ENCODE measurements around the gene KCNIP1. TPM values are rescaled to one million over a fixed set of nuclear protein-coding genes. Genes with fewer than 3 reads are reported as not detected.

The KCNIP1 gene
- total RNA-seq, 3 donors from 2014 or later (not counting 1 experiment from before 2014, with no cell fraction given): not detected

DNA sequence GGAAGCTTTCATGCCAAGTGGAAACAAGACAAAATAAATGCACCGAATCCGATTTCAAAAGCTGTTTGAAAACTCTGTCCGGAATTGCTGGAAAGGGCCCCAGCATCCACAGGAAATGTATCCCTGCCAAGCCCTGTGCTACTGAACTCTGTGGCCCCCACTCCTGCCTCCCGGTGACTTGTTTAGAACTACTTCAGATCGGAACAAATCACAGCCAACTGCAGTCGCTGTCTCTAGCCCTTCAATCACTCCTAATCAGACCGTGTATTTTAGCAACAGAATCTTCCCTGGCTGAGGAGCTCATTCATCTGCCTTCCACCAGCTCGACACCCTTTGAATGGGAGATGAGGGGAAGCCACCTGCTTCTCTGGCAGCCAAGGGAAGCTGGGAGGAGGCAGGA is 94.1 kb downstream of the KCNIP1 start:
- Mint-ChIP-seq H3K4me1 (peaks cover 0 to 9% of the 10 kb centered on the region in 2 donors), H3K36me3 (no peaks in the 10 kb centered on the region), H3K4me3 (no peak overlapping the region), H3K27me3 (ENCODE audit: low read depth in 2 of 2) (no peaks in the 10 kb centered on the region), H3K9me3 (no peaks in the 10 kb centered on the region), H3K27ac (no peak overlapping the region)
- Histone ChIP-seq H3K4me1 (ENCODE audit: control insufficient read depth, insufficient read depth, low read length) (no peaks in the 10 kb centered on the region), H3K27me3 (ENCODE audit: control insufficient read depth, insufficient read depth, low read length) (no peaks in the 10 kb centered on the region), H3K4me3 (ENCODE audit: low read length) (no peak overlapping the region), H3K36me3 (ENCODE audit: control insufficient read depth, insufficient read depth, low read length) (no peaks in the 10 kb centered on the region), H3K27ac (ENCODE audit: low read length) (no peak overlapping the region), H3K9me3 (ENCODE audit: control insufficient read depth, insufficient read depth, low read length) (no peaks in the 10 kb centered on the region)
- ATAC-seq (no peak), DNase-seq (no peak)
- WGBS (ENCODE audit: insufficient coverage): 93% methylated on average over 8 of the region's 8 CpGs
- intact Hi-C loops (cut with micrococcal nuclease): no loop called here
- TF ChIP-seq, protein P1, sequence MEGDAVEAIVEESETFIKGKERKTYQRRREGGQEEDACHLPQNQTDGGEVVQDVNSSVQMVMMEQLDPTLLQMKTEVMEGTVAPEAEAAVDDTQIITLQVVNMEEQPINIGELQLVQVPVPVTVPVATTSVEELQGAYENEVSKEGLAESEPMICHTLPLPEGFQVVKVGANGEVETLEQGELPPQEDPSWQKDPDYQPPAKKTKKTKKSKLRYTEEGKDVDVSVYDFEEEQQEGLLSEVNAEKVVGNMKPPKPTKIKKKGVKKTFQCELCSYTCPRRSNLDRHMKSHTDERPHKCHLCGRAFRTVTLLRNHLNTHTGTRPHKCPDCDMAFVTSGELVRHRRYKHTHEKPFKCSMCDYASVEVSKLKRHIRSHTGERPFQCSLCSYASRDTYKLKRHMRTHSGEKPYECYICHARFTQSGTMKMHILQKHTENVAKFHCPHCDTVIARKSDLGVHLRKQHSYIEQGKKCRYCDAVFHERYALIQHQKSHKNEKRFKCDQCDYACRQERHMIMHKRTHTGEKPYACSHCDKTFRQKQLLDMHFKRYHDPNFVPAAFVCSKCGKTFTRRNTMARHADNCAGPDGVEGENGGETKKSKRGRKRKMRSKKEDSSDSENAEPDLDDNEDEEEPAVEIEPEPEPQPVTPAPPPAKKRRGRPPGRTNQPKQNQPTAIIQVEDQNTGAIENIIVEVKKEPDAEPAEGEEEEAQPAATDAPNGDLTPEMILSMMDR (IDR thresholded peaks at IDR 0.05): no peak

DNA sequence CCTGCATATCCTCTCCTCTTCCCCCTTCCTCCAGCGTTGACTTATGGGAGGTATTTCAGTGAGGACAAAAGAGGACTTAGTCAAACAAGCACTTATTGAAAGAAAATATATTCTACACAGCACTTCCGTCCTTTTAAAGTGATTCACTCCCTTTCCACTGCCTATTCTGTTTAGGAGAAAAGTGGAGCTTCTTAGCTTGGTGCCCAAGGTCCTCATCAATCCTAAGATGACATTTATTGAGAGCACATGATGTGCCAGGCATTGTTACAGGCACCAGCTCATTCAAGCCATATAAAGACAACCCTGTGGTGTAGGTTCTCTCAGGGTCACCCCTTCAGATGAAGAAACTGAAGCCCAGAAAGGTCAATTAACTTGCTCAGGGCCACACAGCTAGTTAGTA is 95.9 kb downstream of the KCNIP1 start:
- Histone ChIP-seq H3K4me1 (ENCODE audit: control insufficient read depth, insufficient read depth, low read length) (no peaks in the 10 kb centered on the region), H3K27ac (ENCODE audit: low read length) (no peak overlapping the region), H3K4me3 (ENCODE audit: low read length) (no peak overlapping the region), H3K36me3 (ENCODE audit: control insufficient read depth, insufficient read depth, low read length) (no peaks in the 10 kb centered on the region), H3K9me3 (ENCODE audit: control insufficient read depth, insufficient read depth, low read length) (no peaks in the 10 kb centered on the region), H3K27me3 (ENCODE audit: control insufficient read depth, insufficient read depth, low read length) (no peaks in the 10 kb centered on the region)
- ATAC-seq (no peak), DNase-seq (no peak)
- Mint-ChIP-seq H3K9me3 (no peaks in the 10 kb centered on the region), H3K27ac (no peak overlapping the region), H3K27me3 (ENCODE audit: low read depth in 2 of 2) (peaks cover 0 to 3% of the 10 kb centered on the region in 2 donors), H3K4me1 (peaks cover 0 to 9% of the 10 kb centered on the region in 2 donors), H3K36me3 (no peaks in the 10 kb centered on the region), H3K4me3 (no peak overlapping the region)
- intact Hi-C loops (cut with micrococcal nuclease): no loop called here
- no CpG with 5 or more reads among the region's 2 CpGs for WGBS (ENCODE audit: insufficient coverage)
- TF ChIP-seq, protein P1 (IDR thresholded peaks at IDR 0.05): no peak

DNA sequence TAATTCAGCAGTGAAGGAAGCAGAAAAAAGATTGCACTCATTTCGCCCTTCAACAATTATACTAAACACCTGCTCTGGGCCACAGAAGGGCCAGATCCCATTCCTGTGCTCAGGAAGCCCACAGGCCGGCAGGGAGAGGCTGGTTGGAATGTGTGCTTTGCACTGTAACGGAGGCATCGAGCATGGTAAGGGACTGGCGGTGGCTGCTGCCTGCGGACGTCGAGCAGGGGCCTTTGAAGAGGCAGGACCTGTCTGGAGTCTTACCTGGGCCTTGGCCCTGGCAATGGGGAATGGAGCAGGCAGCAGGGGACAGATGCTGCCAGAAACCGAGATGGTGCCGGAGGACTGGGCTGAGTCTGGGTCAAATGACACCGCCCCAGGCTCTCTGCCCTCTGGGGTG is 97.8 kb downstream of the KCNIP1 start:
- no peak for DNase-seq
- no peaks in the 10 kb centered on the region for H3K36me3 ChIP-seq (ENCODE audit: control insufficient read depth, insufficient read depth, low read length)
- WGBS (ENCODE audit: insufficient coverage): 87% methylated on average over 11 of the region's 11 CpGs
- no peaks in the 10 kb centered on the region for H3K4me1 ChIP-seq (ENCODE audit: control insufficient read depth, insufficient read depth, low read length)
- no peaks in the 10 kb centered on the region for H3K27me3 ChIP-seq (ENCODE audit: control insufficient read depth, insufficient read depth, low read length)
- TF ChIP-seq, protein P1 (IDR thresholded peaks at IDR 0.05): no peak
- intact Hi-C loops (cut with micrococcal nuclease): no loop called here
- Mint-ChIP-seq H3K27me3 (ENCODE audit: low read depth in 2 of 2) (peaks cover 1 to 5% of the 10 kb centered on the region in 2 donors), H3K9me3 (no peaks in the 10 kb centered on the region), H3K27ac (no peak overlapping the region), H3K36me3 (no peaks in the 10 kb centered on the region), H3K4me1 (peaks cover 0 to 9% of the 10 kb centered on the region in 2 donors), H3K4me3 (no peak overlapping the region)
- no peak for ATAC-seq
- no peak overlapping the region for H3K27ac ChIP-seq (ENCODE audit: low read length)
- H3K4me3 ChIP-seq (ENCODE audit: low read length): no peak overlapping the region
- no peaks in the 10 kb centered on the region for H3K9me3 ChIP-seq (ENCODE audit: control insufficient read depth, insufficient read depth, low read length)

DNA sequence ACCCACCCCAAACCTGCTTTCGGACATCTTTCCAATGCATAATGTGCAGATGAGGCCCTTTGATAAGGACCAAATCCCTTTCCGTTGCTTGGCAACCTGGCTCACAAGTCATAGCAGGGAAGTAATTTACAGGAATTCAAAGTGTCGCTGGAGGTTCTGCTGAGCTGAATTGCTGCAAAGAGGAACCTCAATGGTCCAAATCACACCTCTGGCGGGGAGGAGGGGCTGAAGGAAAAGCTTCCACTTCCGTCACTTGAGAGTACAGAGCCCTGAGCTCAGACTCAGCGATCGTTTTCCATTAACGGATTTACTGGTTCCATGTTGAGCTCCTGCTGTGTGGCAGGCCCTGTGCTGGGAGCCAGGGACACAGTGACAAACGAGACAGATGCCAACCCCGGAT is 99.3 kb downstream of the KCNIP1 start:
- H3K27ac ChIP-seq (ENCODE audit: low read length): no peak overlapping the region
- ATAC-seq (no peak), DNase-seq (no peak)
- H3K4me1 ChIP-seq (ENCODE audit: control insufficient read depth, insufficient read depth, low read length): no peaks in the 10 kb centered on the region
- no peak overlapping the region for H3K27ac Mint-ChIP-seq
- no peak overlapping the region for H3K4me3 Mint-ChIP-seq
- H3K36me3 Mint-ChIP-seq: no peaks in the 10 kb centered on the region
- H3K9me3 Mint-ChIP-seq: no peaks in the 10 kb centered on the region
- no peaks in the 10 kb centered on the region for H3K27me3 ChIP-seq (ENCODE audit: control insufficient read depth, insufficient read depth, low read length)
- H3K36me3 ChIP-seq (ENCODE audit: control insufficient read depth, insufficient read depth, low read length): no peaks in the 10 kb centered on the region
- H3K4me1 Mint-ChIP-seq: peaks cover 0 to 6% of the 10 kb centered on the region in 2 donors
- peaks cover 6 to 8% of the 10 kb centered on the region in 2 donors for H3K27me3 Mint-ChIP-seq (ENCODE audit: low read depth in 2 of 2)
- no peak overlapping the region for H3K4me3 ChIP-seq (ENCODE audit: low read length)
- no peaks in the 10 kb centered on the region for H3K9me3 ChIP-seq (ENCODE audit: control insufficient read depth, insufficient read depth, low read length)
- intact Hi-C loops (cut with micrococcal nuclease): no loop called here
- TF ChIP-seq, protein P1 (IDR thresholded peaks at IDR 0.05): no peak
- 82% methylated on average over 10 of the region's 10 CpGs for WGBS (ENCODE audit: insufficient coverage)

Measured in natural killer cell (primary cell).